Activated CD4-positive, CD25-positive, alpha-beta regulatory T cell treated with anti-CD3 and anti-CD28 coated beads, Interleukin-2, amount 50 U/mL, for 72 hours (primary cell): ENCODE results near the gene ZBTB20.
"Not testable (repeated sequence)": the region's sequence is repeated elsewhere in the genome, so short reads cannot be mapped to it uniquely, and the experiment has no call there.

Source experiments
- DNase-seq: peaks from one replicate; pipeline ENCODE4 v3.0.0; 2021

Gene ZBTB20

DNA sequence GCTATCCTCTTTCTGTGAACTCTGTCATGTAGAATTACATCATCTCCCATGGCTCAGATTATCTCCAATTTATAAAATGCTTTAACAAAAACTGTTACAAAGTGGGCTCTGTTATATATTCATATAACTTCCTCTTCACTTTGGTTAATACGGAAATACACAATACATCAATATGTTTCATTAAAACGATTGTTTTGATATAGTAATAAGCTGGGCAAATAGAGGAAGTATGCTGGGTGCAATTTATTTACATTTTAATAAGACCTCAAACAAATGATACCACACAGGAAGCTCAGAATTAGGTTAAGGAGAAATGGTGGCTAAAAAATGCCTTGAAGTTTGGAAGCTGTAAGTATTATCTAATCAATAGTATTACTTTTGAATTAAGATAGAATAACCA, 331.0 kb downstream of the ZBTB20 start:
- DNase-seq, result no peak

DNA sequence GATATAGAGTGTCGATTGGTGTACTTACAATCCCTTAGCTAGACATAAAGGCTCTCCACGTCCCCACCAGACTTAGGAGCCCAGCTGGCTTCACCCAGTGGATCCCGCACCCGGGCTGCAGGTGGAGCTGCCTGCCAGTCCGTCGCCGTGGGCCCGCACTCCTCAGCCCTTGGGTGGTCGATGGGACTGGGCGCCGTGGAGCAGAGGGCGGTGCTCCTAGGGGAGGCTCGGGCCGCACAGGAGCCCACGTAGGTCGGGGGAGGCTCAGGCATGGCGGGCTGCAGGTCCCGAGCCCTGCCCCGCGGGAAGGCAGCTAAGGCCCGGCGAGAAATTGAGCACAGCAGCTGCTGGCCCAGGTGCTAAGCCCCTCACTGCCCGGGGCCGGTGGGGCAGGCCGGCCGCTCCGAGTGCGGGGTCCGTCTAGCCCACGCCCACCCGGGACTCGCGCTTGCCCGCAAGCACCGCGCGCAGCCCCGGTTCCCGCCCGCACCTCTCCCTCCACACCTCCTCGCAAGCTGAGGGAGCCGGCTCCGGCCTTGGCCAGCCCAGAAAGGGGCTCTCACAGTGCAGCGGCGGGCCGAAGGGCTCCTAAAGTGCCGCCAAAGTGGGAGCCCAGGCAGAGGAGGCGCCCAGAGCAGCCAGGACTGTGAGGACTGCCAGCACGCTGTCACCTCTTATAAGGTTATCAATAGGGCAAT, 334.4 kb downstream of the ZBTB20 start:
- DNase-seq, result not testable (repeated sequence)

DNA sequence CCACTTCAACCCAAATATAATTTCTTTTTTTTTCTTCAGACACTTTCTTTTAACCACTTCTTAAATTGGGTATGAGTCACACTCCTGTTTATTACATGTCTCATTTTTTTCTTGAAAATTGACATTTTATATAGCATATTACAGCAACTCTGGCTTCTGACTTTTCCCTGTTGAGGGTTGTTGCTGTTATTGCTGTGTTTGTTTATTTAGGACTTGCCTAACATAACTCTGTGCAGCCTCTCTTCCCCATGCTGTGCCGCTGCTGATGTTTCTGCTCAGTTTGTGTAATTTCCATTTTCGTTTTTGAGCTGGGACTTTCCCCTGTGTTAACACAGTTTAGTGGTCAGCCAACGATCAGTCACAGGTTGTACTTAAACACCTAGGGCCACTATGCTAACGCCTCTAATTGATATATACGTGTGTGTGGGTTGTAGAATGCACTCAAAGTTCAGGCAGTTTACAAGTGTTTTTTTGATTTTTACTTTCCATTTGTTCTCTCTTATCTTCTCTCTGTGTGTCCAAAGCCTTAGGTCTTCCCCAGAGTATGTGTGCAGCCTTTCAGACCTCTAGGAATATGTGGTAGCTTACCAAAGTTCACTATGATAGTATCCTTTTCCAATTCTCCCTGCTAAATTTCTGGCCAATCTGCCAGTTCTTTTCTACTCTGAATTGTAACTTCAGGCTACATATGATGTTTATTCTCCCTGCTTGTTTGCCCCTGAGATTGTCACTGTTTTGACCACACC, 337.2 kb downstream of the ZBTB20 start:
- no peak for DNase-seq

DNA sequence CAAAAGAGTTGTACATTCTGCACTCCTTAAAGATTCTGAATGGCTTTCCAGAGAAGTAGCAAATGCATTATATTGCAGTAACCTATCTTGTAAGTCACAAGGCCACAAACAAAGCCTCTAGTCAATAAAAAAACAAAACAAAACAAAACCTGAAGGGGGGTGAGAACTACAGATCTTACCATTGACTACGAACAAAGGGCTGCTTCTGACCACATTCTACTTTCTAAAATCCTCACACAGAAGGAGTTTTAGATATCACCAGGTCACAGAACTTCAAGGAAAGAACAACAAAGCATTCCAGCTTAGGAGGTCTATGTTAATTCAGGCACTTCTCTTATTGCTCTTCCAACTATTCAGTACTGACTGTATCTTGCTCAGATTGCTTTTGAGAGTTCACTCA, 343.0 kb downstream of the ZBTB20 start:
- no peak for DNase-seq

DNA sequence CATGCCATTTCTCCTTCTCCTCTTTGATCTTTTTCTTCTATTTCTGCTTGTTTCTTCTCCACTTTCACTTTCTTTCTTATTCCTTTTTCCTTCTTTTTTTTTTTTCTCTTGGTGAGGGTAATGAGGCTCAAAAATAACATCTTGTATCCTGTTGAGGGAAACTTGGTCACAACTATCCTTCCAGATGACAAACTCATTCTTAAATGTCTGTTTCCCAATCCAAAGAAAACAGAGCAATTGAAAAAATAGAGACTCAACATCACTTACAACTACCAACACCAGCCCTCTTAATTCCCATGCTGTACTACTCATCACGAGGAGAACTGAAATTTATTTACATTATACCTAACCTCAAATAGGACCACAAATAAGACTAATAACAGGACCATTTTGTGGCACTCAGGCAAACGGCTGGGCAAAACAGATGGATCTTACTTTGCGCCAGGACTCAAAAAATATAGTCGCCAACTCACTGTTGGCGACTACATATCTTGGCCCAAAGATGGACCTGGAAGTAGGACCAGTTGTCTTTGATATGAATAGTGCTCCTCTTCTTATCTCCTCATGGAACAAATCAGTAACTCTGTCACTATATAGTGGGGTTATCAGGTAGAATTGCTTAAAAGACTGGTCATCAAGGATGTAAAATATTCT, 343.9 kb downstream of the ZBTB20 start:
- no peak for DNase-seq

DNA sequence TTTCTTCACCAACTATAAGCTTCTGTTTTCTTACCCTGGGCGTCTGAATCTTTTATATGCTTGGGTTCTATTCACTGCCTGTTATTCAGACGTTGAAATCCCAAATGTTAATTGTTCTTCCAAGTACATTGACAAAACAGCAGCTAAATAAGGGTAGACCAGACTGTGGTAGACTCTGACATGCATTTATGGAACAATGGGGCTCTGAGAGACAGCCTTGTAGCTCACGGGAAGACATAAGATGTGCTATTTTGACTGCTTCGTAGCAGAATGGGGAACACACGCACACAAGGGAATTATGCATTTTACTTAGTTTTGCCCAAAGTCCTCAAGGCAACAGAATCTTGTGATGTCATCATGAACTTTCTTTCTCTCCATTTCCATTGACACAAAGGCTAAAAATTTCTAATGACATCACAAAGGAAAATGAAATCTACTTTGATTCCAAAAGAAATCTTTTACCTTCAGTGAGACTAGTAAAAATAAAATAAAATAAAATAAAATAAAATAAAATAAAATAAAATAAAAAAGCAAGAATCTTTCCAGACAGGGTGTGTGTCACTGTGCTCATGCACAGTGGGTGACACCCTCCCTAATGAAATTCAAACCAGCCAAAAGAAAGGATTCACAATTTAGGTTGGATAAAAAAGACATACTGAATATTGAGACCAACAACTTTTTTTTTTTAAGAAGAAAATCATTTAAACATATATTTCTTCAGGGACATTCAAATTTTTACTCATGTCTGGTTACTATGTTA, 346.6 kb downstream of the ZBTB20 start:
- no peak for DNase-seq

DNA sequence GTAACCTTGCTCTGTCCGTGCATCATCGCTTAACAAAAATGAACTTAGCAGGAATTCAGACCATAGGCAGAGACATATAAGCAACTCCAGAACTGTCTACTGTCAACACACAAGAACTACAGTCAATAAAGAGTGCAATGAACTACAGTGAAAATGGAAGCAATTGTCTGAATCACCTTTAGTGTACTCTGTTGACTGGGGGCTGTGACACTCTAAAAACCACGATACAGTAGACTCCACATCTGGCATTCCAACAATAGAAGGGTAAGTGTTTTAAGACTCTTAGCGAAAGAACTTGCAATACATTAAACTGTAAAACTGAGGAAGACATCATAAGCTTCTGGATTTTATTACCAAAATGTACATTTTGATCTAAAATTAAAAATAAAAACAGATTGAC, 347.3 kb downstream of the ZBTB20 start:
- no peak for DNase-seq

DNA sequence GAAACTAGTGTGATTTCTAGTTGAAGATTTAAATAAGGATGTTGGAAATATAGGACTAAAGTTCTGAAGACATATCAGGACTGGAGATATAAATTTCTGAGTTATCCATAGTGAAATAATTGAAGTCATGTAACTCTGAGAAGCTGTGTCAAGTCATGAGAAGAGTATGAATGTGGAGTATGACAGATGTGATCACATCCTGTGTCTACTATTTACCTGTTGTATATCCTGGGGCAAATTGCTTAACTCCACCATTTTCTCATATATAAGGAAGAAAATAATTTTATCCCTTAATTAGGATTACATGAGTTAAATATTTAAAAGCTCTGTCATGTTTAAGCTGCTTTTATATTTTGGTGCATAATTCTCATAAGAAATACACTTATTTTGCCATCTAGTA, 350.3 kb downstream of the ZBTB20 start:
- no peak for DNase-seq

DNA sequence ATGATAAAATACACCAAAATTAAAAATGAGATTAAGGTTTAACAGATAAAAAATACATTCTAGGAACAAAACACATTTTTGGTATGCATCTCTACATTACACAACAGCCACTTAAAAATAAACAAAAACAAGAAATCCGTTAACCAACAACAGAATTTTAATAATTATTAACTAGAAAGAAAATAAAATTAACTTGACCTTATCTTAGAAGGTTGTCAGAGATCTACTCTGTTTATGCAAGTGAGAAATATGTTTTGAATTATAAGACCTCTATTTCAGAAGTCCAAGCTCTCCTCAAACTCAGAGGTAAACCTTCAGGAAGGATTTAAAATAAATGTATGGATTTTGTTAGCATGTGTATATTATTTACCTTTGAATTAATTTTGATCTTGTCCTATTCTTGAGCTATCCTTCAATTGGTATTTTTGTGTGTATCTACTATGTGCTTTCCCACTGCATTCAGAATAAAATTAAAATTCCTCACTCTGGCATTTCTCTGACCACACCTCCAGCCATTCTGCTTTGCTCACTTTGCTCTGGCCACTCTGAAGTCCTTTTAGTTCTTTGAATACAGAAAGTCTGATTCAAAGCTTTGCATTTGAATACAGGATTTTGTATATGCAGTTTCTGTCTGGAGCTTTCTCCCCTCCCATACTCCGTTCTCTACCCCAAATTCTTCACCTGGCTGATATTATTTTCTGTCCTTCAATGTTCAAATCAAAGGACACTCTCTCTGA, 352.0 kb downstream of the ZBTB20 start:
- DNase-seq, result no peak

DNA sequence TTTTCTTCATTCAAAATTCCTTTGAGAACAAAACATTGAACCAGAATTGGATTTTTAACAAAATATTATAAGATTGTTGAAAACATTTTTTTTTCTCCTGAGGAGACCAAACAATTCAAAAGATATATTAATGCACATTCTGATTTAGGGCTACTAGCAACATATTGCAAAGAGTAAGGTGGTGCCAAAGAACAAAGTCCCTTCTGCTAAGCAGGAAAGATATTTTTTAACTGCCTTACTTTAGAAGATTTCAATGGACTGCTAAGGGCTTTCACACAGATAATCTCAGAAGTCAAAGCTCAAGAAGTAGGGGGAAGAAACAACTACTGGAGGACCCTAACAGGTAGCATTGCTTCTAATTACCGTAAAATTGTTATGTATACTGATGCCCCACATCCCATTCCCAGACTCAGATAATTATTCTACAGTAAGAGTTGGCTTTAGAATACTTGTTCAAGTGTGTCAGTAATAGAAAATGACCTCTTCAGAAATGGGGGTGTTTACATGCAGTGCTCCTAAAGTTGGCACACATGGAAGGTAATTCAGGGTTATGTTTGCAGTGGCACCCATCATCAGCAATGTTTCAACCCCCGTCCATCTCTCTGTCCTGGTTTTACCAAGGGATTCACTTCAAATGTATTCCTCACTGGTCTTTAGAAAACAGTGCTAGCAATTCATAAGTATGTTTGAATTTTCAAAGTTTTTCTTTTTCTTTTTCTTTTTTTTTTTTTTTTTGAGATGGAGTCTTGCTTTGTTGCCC, 354.7 kb downstream of the ZBTB20 start:
- DNase-seq, result no peak

DNA sequence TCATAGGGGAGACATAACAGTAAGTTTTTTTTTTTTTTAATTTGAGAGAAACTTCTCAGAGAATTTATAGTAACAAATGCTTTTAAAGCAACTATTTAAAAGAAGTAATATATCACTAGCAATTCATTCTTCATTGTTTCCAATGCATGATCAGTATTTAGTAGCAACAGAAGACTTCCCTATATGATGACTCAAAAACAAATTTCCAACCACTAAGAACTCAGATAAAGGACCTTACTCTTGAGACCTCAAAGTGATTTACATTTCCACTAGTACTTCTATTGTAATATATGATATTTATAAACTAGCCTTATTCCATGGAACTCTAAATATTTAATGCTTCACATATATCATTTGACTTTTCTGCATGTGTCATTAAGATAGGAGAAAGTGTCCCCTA, 356.3 kb downstream of the ZBTB20 start:
- no peak for DNase-seq

DNA sequence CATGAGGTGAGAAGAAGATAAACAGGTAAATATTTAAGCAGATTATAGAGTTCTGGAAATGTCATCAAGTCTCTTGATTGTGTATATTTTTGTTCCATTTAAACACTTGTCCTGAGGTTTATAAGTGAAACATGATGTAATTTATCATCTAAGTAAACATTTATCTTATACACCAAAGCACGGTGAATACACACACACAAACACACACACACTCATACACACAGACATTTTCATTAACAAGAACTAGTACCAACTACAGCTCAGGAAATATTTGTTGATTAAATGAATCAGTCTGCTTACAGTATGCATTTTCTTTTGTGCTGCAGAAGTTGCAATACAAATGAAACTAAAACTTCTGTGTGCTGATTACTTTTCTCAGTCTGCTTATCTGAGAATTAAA, 357.3 kb downstream of the ZBTB20 start:
- no peak for DNase-seq

DNA sequence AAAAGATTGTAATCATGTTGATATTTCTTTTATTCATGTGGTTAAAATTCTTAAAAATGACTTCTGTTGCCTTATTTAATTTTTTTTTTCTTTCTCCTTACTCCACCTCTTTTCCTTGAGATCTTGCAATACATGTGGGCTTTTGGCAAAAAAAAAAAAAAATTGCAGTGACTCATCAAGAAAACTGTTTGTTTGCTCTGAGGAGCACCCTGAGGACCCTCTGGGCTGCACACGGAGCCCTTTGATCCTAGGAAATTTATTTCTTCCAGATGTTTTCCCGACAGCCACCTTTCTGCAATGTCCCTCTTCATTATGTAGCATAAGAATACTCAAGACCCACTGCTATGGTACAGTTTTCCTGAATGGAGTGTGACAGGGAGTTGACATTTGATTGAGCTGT, 371.7 kb downstream of the ZBTB20 start:
- DNase-seq, result no peak

DNA sequence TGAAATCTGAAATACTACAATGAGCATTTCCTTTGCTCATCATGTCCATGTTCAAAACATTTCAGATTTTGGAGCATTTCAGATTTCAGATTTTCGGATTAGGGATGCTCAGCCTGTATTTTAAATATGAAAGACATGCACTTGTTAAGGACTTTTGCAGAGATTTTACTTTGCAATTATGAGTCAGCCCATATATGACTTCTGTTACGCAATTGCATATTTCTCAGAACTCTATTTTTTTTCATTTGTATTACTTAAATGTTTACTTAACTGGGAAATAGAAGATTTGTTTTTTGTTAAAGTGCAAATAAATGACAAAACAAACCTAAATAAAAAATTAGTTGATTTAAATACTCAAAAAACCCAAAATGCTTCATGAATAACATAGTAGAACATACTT, 376.2 kb downstream of the ZBTB20 start:
- no peak for DNase-seq

DNA sequence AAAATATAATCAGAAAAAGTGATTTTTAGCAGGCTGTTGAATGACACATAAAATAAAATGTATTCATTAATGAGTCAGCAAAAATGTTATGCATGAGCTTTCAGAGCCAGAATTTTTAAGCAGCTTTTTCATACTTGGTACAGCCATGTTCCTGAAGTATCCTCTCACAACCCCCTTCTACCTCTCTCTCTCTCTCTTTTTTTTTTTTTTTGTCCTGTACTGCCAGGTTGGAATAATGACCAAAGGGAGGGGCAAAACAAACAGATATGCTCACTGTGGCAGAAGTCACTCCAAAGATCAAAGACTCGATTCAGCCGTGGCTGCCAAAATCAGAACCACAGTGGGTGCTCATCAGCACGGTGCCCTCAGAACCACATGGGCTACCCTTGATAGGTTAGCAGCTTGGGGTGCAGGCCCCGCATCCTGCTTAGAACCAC, 383.0 kb downstream of the ZBTB20 start:
- DNase-seq, result no peak

DNA sequence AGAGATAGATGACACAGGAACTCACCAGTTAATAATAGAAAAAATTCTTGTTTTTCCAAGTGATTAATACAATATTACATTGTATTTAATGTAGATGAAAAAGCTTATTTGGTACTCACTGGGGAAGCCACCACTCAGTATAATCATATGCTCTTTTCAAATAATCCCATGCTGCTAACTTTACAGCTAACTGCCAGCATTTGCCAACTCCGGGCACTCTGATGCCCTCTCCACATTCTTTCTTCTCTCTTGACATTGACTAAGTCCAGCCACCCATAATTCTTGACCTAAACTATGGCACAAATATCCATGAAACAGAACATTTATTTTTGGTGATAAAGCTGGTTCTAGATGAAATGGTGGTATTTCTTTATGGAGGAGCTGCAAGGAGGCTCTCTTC, 384.9 kb downstream of the ZBTB20 start:
- no peak for DNase-seq

DNA sequence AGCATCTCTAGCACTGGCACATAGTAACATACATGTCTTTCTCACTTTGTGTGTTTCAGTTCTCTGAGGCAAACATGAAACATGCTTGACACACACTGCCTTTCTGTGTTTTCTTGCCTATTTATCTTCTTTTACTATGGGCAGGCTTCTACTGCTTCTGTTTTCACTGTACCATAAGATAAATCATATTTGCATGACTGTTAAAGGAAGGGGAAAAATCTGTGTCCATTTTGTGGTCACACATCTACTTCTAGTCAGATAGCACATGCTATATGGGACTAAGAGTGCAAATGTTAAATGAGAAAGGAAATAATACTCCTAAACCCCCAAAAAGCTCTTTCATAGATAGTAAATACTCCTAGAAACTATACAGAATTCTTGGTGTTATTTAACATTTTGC, 386.4 kb downstream of the ZBTB20 start:
- no peak for DNase-seq

DNA sequence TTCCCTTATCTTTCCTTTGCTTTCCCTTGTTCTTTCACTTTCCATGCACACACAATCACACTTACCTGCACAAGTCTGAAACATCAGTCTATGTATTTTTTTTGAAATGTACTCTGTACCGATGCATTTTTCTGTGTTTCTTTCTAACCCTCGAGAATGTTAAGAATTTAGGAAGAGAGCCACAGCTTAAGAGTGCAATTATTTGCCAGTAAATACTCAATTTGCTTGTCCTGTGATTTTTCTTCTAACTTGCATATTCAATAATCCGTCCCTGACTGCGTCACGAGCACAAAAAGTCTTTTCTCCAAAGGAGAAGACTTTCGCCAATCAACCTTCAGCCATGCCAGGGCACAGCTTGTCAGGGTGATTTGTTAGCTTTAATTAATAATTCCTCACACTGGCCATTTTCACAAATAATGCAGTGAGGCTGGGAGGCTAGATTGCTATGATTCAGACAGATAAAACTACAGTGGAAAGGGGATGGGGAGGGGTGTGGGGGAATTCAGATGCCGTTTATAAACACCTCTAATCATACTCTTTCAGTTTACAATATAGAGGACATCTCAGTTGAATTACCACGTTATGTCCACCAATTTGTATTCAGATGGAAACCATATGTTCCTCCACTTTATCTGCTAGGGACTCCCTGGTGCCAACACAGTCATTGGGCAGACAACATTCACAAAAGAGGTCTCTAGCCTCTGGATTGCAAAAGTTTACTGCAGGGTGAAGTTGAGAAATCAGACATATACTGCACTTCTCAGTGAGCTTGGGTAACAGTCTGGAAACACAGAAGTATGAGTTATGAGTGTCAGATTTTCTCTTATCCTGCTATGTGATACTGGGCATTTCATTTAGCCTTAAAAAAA, 388.0 kb downstream of the ZBTB20 start:
- DNase-seq, result no peak

DNA sequence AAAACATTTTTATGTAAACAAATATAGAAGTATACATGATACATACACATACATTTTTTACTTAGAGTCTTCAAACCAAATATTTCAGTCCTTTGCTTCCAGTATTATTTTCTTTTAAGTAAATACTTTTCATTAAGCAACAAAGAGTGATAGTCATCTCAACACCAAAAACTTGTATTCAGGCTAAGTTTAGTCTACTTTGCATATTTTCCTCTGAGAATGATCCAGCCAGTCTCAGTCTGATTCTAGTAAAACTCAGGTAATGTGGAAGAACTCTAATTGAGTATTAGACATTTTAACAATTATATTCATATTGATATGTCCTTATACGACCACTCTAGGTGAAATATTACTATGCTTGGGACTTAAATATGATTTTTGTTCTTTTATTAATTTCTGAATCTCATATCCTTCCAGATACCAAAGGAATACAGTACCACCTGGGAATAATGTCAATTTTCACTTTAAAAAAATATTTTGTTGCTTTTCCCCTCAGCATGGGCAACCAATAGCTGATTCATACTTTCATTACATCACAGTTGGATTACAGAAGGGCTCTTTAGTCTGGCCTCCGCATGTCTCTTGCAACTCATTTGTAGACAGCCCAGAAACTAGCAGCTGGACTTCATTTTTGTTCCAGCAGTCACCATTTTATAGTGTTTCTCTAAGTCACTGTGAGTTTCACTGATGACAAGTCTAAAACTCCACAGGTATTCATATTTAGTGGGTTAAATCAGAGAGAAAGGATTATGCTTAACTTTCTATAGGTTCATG, 390.4 kb downstream of the ZBTB20 start:
- DNase-seq, result no peak

DNA sequence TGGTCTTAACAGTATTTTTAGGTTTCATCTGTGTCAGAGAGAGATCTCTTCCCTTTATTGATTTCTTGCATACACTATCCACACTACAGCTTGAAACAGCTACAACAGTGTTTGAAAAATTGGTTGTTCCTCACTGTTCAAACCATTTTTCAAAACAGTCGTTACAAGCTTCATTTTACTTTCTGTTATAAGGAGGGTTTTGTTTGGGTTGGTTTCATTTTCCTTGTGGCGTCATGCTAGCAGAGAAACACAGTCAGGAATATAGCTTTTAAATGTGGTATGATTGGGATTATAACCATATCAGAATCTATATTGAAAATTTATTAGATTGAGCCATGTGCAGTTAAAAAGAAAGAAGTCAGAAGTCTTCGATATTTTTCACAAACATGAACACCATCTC, 400.6 kb downstream of the ZBTB20 start:
- DNase-seq, result no peak
